ENCODE measurements around the gene CCNK.

The CCNK gene

GRCh38 chr14:99480917-99481744, at the start of gene CCNK:
Gene CCNK, plus strand, starts transcription at chr14:99481409. Its CDS starts 11,269 bp downstream, at chr14:99492678.
- peak; percentile 99 for DNase-seq

- no peak for DNase-seq
Observed at GRCh38 chr14:99431986-99432385, 49.2 kb upstream of the CCNK start.

- no peak for DNase-seq
Observed at GRCh38 chr14:99432485-99432884, 48.7 kb upstream of the CCNK start.

- no peak for DNase-seq
Observed at GRCh38 chr14:99435327-99435726, 45.9 kb upstream of the CCNK start.

- DNase-seq: no peak
Observed at GRCh38 chr14:99436247-99437180, 44.7 kb upstream of the CCNK start.

GRCh38 chr14:99437706-99438105, 43.5 kb upstream of the CCNK start:
- DNase-seq: no peak

GRCh38 chr14:99440278-99440677, 40.9 kb upstream of the CCNK start:
- DNase-seq: no peak

GRCh38 chr14:99441157-99441870, 39.9 kb upstream of the CCNK start:
- DNase-seq: no peak

- DNase-seq: no peak
Observed at GRCh38 chr14:99441918-99442317, 39.3 kb upstream of the CCNK start.

GRCh38 chr14:99445931-99446330, 35.3 kb upstream of the CCNK start:
- no peak for DNase-seq

GRCh38 chr14:99447739-99448138, 33.5 kb upstream of the CCNK start:
- DNase-seq: no peak

GRCh38 chr14:99450266-99450665, 30.9 kb upstream of the CCNK start:
- DNase-seq: no peak

GRCh38 chr14:99451234-99451633, 30.0 kb upstream of the CCNK start:
- DNase-seq: no peak

- DNase-seq: no peak
Observed at GRCh38 chr14:99452968-99453367, 28.2 kb upstream of the CCNK start.

- DNase-seq: no peak
Observed at GRCh38 chr14:99454246-99454645, 27.0 kb upstream of the CCNK start.

GRCh38 chr14:99459481-99460100, 21.6 kb upstream of the CCNK start:
- DNase-seq: no peak

- DNase-seq: no peak
Observed at GRCh38 chr14:99460793-99461192, 20.4 kb upstream of the CCNK start.

GRCh38 chr14:99461411-99462085, 19.7 kb upstream of the CCNK start:
- no peak for DNase-seq

GRCh38 chr14:99462210-99462609, 19.0 kb upstream of the CCNK start:
- DNase-seq: no peak

- no peak for DNase-seq
Observed at GRCh38 chr14:99463974-99464373, 17.2 kb upstream of the CCNK start.

- no peak for DNase-seq
Observed at GRCh38 chr14:99465288-99465687, 15.9 kb upstream of the CCNK start.

GRCh38 chr14:99466758-99467157, 14.5 kb upstream of the CCNK start:
- no peak for DNase-seq

Data from amniotic stem cell (primary cell).